ENCODE measurements around the gene METTL1.

DNA sequence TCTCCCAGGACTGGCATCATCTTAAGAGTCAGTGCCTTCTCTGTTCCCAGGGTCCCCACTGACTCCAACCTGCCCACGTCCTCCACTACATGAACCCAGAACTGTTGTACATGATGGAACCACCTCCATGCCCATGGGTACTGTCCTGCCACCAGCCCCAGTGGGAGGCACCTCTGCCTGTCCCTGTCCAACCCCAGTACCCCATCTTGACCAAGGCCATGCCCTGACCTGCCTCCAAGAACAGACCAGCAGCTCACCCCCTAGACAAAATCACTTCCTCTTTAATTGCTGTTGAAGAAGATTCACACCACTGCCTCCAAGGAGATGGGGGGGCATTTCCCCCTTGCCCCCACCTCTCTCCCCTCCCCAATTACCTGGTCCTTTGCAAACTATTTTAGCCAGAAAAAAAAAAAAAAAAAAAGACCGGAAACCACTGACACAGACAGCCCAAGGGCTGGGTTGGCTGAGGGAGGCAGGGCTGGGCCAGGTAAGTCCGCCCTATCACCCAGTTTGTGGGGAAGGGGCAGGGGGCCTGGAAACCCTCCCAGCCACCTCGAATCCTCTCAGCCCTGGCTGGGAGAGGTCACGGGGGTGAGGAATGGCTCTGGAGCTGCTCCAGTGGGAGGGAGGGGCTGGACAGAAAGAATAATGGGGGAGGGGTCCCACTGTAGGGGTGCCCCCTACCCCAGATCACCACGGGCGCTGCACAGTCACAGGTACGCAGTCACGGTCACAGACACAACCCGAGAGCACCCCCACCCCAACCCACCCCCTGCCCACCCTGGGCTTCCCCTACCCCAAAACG lies 46.8 kb downstream of the METTL1 start:
- TF ChIP-seq GATA2 (IDR thresholded peaks at IDR 0.05; ENCODE audit: low read depth, low read length) (no peak), GATA3 (IDR thresholded peaks at IDR 0.05; ENCODE audit: low read depth, low read length) (no peak)
